Measurements from ENCODE around the gene GDE1.

GDE1 gene

DNA sequence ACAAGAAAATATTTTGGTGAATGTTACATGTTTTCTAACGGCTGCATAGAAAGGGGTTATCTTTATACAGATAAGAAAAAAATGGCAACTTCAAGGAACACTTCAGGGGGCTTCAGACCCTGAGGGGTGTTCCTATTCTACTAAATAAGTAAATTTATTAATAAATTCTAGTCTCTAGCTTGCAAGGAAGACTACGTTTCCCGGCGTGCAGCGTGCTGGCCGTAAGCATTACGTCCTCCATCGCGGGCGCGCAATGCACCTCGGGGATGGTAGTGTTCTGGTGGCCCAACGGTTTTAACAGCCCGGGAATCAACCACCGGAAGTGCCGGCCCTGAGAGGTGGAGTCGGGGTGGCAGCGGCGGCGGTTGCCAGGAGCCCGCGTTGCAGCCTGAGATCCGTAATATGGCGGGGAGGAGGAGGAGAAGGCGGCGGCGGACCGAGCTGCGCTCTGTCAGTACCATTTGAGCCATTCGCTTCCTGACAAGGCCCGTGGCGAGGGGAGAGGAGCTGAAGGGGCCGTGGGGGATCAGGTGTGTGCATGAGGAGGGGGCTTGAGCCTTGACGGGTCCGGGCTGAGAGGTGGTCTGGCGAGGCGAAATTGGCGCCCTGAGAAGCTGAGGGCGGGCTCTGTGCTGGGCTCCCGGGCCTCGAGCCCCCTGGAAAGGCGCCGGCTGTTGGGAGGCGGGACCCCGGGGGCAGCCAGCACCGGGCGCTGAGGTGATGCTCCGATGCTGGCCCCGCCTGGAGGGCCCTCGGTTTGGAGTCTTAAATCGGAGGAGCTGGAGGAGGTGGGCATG is 1.9 kb upstream of the GDE1 start, which contains the start of gene CCP110:
TSS of gene CCP110 (plus strand) at position 384 of the 797 bp plus-strand sequence. CDS start 3,940 bp downstream, outside the sequence.
- peak; percentile 95 for DNase-seq

DNA sequence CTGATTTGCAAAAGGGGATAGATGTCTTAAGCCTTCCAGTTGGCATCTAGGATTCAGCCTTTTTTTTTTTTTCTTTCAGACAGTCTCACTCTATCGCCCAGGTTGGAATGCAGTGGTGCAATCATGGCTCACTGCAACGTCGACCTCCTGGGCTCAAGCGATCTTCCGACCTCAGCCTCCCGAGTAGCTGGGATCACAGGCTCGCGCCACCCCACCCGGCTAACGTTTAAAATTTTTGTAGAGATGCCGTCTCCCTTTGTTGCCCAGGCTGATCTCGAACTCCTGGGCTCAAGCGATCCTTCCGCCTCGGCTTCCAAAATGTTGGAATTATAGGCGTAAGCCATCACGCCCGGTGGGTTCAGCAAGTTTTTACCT is 1.3 kb upstream of the GDE1 start:
- DNase-seq = no peak

DNA sequence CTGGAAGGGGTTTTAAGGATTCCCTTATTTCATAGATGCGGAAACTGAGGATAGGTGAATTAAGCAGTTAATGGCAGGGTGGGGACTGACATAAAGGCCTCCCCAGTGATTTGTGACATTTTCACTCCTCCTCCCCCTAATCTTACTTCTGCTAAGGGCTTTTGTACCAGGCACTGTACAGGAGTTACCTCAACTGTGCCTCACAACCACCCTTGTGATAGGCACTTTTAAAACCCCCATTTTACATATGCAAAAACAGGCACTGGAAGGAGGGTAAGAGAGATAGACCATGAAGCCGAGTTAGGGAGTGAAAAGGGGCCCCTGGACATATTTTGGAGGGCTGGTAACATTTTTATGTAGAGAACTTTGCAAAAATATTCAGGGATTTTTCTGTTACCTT is 862 bp upstream of the GDE1 start:
- DNase-seq = no peak

GRCh38 chr16:19522397-19522732 is 467 bp upstream of the GDE1 start:
- DNase-seq = no peak

- no peak for DNase-seq
Measured at GRCh38 chr16:19520861-19521331, 1.0 kb downstream of the GDE1 start.

- DNase-seq = no peak
Measured at GRCh38 chr16:19518388-19518787, 3.5 kb downstream of the GDE1 start.

DNA sequence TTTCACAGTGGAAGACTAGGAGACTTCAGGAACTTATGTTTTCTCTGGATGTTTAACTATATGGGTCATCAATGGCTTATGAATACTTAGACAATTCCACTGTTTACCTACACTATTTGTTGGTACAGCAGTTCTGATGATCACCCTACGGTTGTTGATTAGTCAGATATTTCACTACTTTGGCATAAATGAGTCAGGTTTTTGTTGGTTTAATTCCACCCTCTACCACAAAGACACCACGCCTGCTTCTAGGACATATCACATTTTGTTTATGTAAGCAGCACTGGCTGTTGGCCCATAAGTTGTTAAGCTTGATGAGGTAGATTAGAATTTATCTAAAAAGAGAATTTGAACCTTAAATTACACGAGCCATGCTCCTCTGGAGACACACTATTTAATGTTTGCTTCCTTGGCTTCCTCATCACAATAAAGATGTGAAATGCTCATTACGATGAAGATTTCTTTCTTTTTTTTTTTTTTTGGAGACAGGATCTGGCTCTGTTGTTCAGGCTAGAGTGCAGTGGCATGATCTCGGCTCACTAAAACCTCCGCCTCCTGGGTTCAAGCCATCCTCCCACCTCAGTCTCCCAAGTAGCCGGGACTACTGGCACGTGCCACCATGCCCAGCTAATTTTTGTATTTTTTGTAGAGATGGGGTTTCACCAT is 4.3 kb downstream of the GDE1 start:
- no peak for DNase-seq

DNA sequence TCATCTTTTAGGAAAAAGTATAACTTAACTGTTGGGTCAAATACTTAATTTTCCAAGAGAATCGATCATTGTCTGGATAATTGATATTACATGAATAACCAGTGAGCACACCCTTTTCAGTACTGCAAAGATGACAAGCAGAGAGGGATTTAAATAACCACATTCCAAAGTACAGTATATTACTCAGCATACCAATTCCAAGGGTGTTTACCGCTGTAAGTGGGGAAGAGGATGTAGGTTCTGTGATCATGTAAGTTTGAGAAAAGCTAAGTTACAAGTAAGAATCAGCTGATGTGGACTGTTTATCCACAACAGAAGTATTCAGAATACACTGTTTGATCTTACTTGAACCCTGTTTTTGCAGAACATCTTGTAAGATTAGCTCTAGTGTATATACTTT is 6.1 kb downstream of the GDE1 start:
- no peak for DNase-seq

- DNase-seq = no peak
Measured at GRCh38 chr16:19513377-19514053, 8.4 kb downstream of the GDE1 start.

GRCh38 chr16:19512297-19512696 is 9.6 kb downstream of the GDE1 start:
- no peak for DNase-seq

- DNase-seq = no peak
Measured at GRCh38 chr16:19507867-19508266, 14.0 kb downstream of the GDE1 start.

DNA sequence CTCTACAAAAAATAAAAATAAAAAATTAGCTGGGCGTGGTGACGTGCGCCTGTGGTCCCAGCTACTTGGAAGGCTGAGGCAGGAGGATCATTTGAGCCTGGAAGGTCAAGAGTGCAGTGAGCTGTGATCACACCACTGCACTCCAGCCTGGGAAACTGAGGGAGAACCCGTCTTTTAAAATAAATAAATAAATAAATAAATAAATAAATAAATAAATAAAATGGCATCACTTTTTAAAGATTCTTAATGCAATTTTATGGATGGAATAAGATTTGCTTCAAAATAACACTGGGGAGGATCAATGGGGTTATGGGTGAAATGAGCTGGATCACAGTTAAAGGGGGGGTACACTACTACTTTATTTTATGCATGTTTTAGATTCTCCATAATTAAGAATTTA is 14.9 kb downstream of the GDE1 start:
- DNase-seq = no peak

- no peak for DNase-seq
Measured at GRCh38 chr16:19505600-19506303, 16.1 kb downstream of the GDE1 start.

DNA sequence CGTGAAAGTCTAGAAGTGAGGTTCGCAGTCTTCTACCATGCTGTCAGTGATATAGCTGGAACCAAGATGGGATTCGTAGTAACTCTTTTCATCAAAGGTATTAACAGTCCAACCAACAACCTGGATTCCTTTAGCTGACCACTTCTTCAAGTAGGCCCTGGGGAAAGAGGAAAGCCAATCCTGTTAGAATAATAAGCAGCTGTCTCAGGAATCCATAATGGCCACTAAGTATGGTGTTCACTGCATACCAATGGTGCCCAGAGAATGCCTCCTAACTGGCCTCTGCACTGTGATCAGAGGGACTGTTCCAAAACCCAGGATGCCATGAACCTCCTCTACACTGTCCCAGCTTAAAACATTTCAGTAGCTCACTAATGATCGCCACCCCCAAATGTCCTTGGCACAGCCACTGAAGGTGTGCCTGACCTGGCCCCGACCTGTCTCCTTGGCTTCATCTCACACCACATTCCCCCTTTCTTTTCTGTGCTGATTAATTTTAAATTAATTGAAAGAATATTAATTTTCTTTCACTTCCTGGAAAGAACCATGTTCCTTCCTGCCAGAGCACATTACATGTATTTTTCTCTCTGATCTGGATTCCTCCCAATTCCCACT is 18.3 kb downstream of the GDE1 start:
- no peak for DNase-seq

DNA sequence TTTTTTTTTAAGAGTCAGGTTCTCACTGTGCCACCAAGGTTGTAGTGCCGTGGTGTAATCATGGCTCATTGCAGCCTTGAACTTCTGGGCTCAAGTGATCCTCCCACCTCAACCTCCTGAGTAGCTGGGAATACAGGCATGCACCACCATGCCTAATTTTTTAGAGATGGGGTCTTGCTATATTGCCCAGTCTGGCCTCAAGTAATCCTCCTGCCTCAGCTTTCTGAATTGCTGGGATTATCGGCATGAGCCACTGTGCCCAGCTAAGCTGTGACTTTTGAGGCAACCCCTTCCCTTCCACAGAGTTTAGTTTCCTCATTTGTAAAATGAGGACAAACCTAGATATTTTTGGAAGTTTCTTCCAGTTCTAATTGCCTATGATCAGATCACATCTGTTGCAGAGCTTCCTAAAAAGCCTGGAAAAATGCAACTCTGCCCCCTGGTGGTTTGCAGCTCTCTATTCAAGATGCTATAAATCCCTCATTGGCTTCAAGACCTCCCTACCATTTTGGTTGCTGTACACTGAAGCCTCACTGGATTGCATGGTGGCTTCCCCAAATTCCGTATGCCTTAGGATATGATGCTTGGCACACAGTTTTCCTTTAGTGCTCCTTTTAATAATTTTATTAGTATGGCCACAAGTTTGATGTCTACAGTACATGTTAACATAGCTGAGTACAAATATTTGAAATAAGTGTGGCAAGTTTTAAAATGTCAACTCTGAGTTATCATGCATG is 19.3 kb downstream of the GDE1 start:
- DNase-seq = peak; percentile 69

DNA sequence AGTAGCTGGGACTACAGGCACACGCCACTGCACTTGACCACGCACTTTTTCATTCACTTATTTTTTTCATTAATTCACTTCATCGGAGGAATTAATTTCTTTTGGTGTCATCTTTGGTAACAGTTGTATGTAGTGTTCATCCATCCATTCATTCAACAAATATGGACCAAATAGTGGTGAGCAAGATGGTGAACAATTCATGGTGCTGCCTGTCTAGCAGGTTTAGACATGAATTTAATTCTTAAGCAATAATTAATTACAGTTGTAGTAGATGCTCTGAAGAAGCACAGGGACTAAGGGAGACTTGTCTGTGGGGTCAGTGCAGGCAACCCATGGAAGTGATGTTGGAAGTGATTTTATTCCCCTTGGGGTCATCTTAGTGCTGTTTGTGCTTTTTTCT is 22.4 kb downstream of the GDE1 start:
- no peak for DNase-seq

GRCh38 chr16:19499006-19499405 is 22.9 kb downstream of the GDE1 start:
- DNase-seq = peak; percentile 18

- DNase-seq = no peak
Measured at GRCh38 chr16:19497176-19497575, 24.7 kb downstream of the GDE1 start.

- no peak for DNase-seq
Measured at GRCh38 chr16:19490619-19491018, 31.3 kb downstream of the GDE1 start.

DNA sequence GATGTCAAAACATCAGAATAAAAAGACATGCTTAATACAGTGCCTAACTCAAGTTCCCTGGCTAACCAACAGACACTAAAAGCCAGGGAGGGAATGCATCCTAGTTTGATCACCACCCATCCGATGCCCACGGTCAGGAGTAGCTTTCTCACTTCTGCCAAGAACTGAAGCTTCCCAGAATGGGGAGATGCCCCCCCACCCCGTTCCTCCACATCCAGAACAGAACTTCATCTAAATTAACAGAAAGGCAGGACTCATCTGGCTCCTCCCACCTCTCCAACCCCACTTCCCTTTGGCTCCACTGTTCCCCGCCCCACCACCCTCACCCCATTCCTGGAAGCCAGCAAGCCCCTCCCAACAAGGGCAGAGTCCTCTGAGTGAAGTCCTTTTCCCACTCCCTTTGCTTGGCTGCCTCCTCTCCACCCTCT is 33.7 kb downstream of the GDE1 start:
- DNase-seq = no peak

GRCh38 chr16:19486750-19487325 is 35.1 kb downstream of the GDE1 start:
- DNase-seq = no peak

All from fibroblast of skin of abdomen (primary cell).